ENCODE data around the gene IL36A. TPM values are rescaled to one million over a fixed set of nuclear protein-coding genes. Genes with fewer than 3 reads are reported as not detected.

The IL36A gene
- total RNA-seq, 1 experiment from 2014 or later: not detected

DNA sequence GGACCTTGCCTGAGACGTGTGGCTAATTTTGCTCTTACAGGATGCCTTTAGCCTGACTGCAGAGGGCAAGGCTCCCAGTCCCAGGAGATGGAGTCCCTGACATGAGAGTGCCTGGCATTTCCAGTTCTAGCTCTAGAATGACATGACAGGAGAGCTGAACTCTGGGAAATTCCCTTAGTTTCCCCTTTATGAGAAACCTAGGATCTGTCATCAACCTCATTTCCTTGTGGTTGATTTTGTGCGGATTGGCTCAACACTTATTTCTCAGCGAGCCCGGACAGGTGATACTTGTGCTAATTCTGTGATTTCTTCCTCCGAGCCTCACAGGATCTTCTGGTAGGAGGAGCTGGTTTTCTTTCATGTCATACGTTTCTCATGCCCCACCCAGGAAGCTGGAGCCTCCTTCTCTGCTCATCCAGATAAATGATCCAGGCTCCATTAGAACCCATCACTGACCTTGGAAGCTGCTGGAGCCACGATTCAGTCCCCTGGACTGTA lies 27.7 kb upstream of the IL36A start, which contains the start of gene IL36G:
IL36G (plus strand) TSS at position 448 of the 498 bp plus-strand sequence. CDS start 633 bp downstream, outside the sequence.
- BruUV-seq (replicated peaks): no TSS peak
- CTCF ChIA-PET: no interaction called here
- intact Hi-C loops (cut with micrococcal nuclease; ENCODE audit: unreplicated experiment): no loop called here
- POLR2A ChIA-PET (ENCODE audit: low non-redundant PET): no interaction called here
- no peak within 1 kb of the TSS for H3K27ac ChIP-seq (ENCODE audit: low read depth, low read length, poor library complexity, severe bottlenecking)
- TF ChIP-seq CTCF (conservative IDR thresholded peaks at IDR 0.05; ENCODE audit: low read depth, low read length): no peak
- TF ChIP-seq EZH2 (IDR thresholded peaks at IDR 0.05; ENCODE audit: borderline replicate concordance, low read depth, low read length, poor library complexity, severe bottlenecking): no peak
- H3K4me1 ChIP-seq (ENCODE audit: insufficient read depth, low read length, poor library complexity, severe bottlenecking): no peaks in the 10 kb centered on the region
- H3K36me3 ChIP-seq (ENCODE audit: insufficient read depth, low read length, poor library complexity, severe bottlenecking): no peaks in the 10 kb centered on the region
- peaks cover 36% of the 10 kb centered on the region for H3K27me3 ChIP-seq (replicated peaks; ENCODE audit: insufficient read depth, low read depth, low read length, poor library complexity)
- H3K4me3 ChIP-seq (ENCODE audit: low read depth, low read length, poor library complexity, severe bottlenecking): no peak within 1 kb of the TSS
- no peaks in the 10 kb centered on the region for H3K9me3 ChIP-seq (ENCODE audit: low read depth, low read length, poor library complexity, severe bottlenecking)
- DNase-seq (ENCODE audit: low spot score): no peak

- Histone ChIP-seq H3K9me3 (ENCODE audit: low read depth, low read length, poor library complexity, severe bottlenecking) (no peaks in the 10 kb centered on the region), H3K36me3 (ENCODE audit: insufficient read depth, low read length, poor library complexity, severe bottlenecking) (no peaks in the 10 kb centered on the region), H3K27me3 (replicated peaks; ENCODE audit: insufficient read depth, low read depth, low read length, poor library complexity) (peaks cover 45% of the 10 kb centered on the region), H3K4me1 (ENCODE audit: insufficient read depth, low read length, poor library complexity, severe bottlenecking) (no peaks in the 10 kb centered on the region), H3K4me3 (ENCODE audit: low read depth, low read length, poor library complexity, severe bottlenecking) (no peak overlapping the region), H3K27ac (ENCODE audit: low read depth, low read length, poor library complexity, severe bottlenecking) (no peak overlapping the region)
- TF ChIP-seq EZH2 (IDR thresholded peaks at IDR 0.05; ENCODE audit: borderline replicate concordance, low read depth, low read length, poor library complexity, severe bottlenecking) (no peak), CTCF (conservative IDR thresholded peaks at IDR 0.05; ENCODE audit: low read depth, low read length) (no peak)
- CTCF ChIA-PET: no interaction called here
- intact Hi-C loops (cut with micrococcal nuclease; ENCODE audit: unreplicated experiment): no loop called here
- BruUV-seq (replicated peaks): no TSS peak
- DNase-seq (ENCODE audit: low spot score): no peak
- POLR2A ChIA-PET (ENCODE audit: low non-redundant PET): no interaction called here
These were observed 25.5 kb upstream of the IL36A start for GRCh38 chr2:112979731-112980130.

GRCh38 chr2:112980537-112980936 lies 24.7 kb upstream of the IL36A start:
- CTCF ChIA-PET: no interaction called here
- no peak for DNase-seq (ENCODE audit: low spot score)
- H3K36me3 ChIP-seq (ENCODE audit: insufficient read depth, low read length, poor library complexity, severe bottlenecking): no peaks in the 10 kb centered on the region
- H3K4me1 ChIP-seq (ENCODE audit: insufficient read depth, low read length, poor library complexity, severe bottlenecking): no peaks in the 10 kb centered on the region
- intact Hi-C loops (cut with micrococcal nuclease; ENCODE audit: unreplicated experiment): no loop called here
- no peak overlapping the region for H3K4me3 ChIP-seq (ENCODE audit: low read depth, low read length, poor library complexity, severe bottlenecking)
- no TSS peak for BruUV-seq (replicated peaks)
- POLR2A ChIA-PET (ENCODE audit: low non-redundant PET): no interaction called here
- H3K9me3 ChIP-seq (ENCODE audit: low read depth, low read length, poor library complexity, severe bottlenecking): no peaks in the 10 kb centered on the region
- no peak overlapping the region for H3K27ac ChIP-seq (ENCODE audit: low read depth, low read length, poor library complexity, severe bottlenecking)
- H3K27me3 ChIP-seq (replicated peaks; ENCODE audit: insufficient read depth, low read depth, low read length, poor library complexity): peaks cover 42% of the 10 kb centered on the region
- TF ChIP-seq CTCF (conservative IDR thresholded peaks at IDR 0.05; ENCODE audit: low read depth, low read length) (no peak), EZH2 (IDR thresholded peaks at IDR 0.05; ENCODE audit: borderline replicate concordance, low read depth, low read length, poor library complexity, severe bottlenecking) (no peak)

All from A673 (cell line).